Measurements from ENCODE around the gene MTA1. TPM values are rescaled to one million over a fixed set of nuclear protein-coding genes. Genes with fewer than 3 reads are reported as not detected.

MTA1 gene
- total and polyA plus RNA-seq, 4 donors = 3.7 to 28.1 (median 21.0) TPM

DNA sequence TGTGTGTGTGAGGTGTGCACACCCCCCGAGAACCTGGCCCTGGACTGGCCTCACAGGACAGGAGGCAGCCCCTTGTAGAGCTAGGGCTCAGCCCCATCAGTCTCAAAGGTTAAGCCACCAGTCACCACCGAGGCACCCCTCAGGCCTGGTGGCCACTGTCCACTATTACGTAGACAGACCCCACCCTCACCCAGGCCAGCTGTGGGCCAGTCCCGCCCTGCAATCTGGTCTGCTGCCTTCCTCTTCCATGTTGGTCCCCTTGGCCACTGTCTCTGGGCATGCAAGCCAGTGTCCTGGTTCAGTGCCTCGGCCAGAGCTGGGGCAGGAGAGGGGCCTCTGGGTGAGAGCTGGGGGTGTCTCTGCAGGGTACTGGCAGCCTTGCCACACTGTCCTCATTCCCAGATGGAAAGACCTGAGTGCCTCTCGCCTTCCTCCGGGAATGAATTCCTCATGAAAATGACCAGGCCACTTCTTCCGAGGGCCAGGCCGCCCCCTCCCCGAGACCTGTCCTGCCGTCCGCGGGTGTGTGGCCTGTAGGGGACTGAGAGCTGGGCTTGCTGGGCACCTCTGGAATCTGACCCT is 22.2 kb upstream of the MTA1 start:
- Histone ChIP-seq H3K9me3 (ENCODE audit: control insufficient read depth in 4 of 4, low read length in 3 of 4) (no peaks in the 10 kb centered on the region), H3K27me3 (ENCODE audit: control insufficient read depth in 4 of 4, insufficient read depth in 4 of 4, low read length in 3 of 4) (no peaks in the 10 kb centered on the region), H3K27ac (ENCODE audit: low read depth in 1 of 2, low read length in 2 of 2) (peak overlapping the region in 1 of 2 donors; percentile 82), H3K36me3 (ENCODE audit: control insufficient read depth in 4 of 4, insufficient read depth in 3 of 4, low read depth in 1 of 4, low read length in 3 of 4) (peaks cover 0 to 4% (median 2%) of the 10 kb centered on the region in 4 donors), H3K4me3 (ENCODE audit: low read depth in 1 of 3, low read length in 3 of 3) (peak overlapping the region in 2 of 3 donors; percentile 71 to 93), H3K4me1 (ENCODE audit: control insufficient read depth in 4 of 4, insufficient read depth in 4 of 4, low read length in 3 of 4) (peaks cover 5 to 16% (median 10%) of the 10 kb centered on the region in 4 donors), H3K9ac (ENCODE audit: low read depth in 1 of 2, low read length in 2 of 2) (no peak overlapping the region)
- no peak for TF ChIP-seq ATF3 (IDR thresholded peaks at IDR 0.05)
- TF ChIP-seq JUND (IDR thresholded peaks at IDR 0.05) = no peak
- no peak for TF ChIP-seq EGR1 (IDR thresholded peaks at IDR 0.05; ENCODE audit: low read depth in 2 of 2)
- TF ChIP-seq GABPA (IDR thresholded peaks at IDR 0.05 in 1 of 2, conservative IDR thresholded peaks at IDR 0.05 in 1 of 2) = no peak
- no peak for TF ChIP-seq YY1 (IDR thresholded peaks at IDR 0.05)
- TF ChIP-seq MAX (IDR thresholded peaks at IDR 0.05) = no peak
- no peak for TF ChIP-seq RAD21 (IDR thresholded peaks at IDR 0.05)
- TF ChIP-seq FOXA2 (IDR thresholded peaks at IDR 0.05) = no peak
- TF ChIP-seq ZBTB33 (IDR thresholded peaks at IDR 0.05) = no peak
- no peak for TF ChIP-seq RXRA (IDR thresholded peaks at IDR 0.05)
- TF ChIP-seq, protein P1, sequence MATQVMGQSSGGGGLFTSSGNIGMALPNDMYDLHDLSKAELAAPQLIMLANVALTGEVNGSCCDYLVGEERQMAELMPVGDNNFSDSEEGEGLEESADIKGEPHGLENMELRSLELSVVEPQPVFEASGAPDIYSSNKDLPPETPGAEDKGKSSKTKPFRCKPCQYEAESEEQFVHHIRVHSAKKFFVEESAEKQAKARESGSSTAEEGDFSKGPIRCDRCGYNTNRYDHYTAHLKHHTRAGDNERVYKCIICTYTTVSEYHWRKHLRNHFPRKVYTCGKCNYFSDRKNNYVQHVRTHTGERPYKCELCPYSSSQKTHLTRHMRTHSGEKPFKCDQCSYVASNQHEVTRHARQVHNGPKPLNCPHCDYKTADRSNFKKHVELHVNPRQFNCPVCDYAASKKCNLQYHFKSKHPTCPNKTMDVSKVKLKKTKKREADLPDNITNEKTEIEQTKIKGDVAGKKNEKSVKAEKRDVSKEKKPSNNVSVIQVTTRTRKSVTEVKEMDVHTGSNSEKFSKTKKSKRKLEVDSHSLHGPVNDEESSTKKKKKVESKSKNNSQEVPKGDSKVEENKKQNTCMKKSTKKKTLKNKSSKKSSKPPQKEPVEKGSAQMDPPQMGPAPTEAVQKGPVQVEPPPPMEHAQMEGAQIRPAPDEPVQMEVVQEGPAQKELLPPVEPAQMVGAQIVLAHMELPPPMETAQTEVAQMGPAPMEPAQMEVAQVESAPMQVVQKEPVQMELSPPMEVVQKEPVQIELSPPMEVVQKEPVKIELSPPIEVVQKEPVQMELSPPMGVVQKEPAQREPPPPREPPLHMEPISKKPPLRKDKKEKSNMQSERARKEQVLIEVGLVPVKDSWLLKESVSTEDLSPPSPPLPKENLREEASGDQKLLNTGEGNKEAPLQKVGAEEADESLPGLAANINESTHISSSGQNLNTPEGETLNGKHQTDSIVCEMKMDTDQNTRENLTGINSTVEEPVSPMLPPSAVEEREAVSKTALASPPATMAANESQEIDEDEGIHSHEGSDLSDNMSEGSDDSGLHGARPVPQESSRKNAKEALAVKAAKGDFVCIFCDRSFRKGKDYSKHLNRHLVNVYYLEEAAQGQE (IDR thresholded peaks at IDR 0.05) = no peak
- TF ChIP-seq FOXA1 (IDR thresholded peaks at IDR 0.05) = no peak
- 92% methylated on average over 13 of the region's 13 CpGs for WGBS
- DNase-seq (ENCODE audit: low spot score) = no peak

DNA sequence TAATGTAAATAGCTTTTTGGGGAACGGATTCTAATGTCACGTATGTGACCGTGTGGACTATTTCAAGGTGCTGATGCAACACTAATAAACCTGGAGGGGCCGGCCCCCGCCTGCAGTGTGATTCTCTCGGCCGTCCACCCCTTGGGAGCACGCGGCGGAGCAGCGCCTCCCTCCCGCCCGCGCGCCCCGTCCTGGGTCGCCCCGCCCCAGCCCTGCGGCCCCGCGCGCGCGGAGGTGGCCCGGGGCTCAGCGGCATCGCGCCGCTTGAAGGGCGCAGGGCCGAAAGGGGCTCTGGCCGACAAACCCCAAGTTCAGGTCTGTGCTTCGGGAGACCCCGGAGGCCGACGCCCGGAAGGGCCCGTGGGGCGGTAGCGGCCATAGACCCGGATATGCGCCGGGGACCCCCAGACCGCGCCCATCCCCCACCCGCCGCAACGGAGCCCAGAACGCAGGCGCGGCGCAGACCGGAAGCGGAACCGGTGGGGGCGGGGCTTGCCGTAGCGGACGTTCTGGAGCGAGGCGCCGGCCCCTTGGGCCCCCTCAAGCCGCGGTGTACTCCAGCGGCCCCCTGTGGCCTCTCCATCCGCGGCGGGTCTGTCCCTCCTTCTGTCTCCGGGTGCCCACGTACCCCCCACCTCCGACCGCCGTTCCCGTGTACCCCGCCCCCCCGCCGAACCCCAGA is 21.4 kb upstream of the MTA1 start, which contains the start of gene TEX22:
Gene TEX22, plus strand, starts transcription at position 495 of the 682 bp plus-strand sequence. CDS start 803 bp downstream, outside the sequence.
- DNase-seq (ENCODE audit: low spot score) = peak; percentile 96
- Histone ChIP-seq H3K36me3 (ENCODE audit: control insufficient read depth in 4 of 4, insufficient read depth in 3 of 4, low read depth in 1 of 4, low read length in 3 of 4) (peaks cover 0 to 4% (median 2%) of the 10 kb centered on the region in 4 donors), H3K27ac (ENCODE audit: low read depth in 1 of 2, low read length in 2 of 2) (peak within 1 kb of the TSS; percentile 40 to 82), H3K9me3 (ENCODE audit: control insufficient read depth in 4 of 4, low read length in 3 of 4) (no peaks in the 10 kb centered on the region), H3K9ac (ENCODE audit: low read depth in 1 of 2, low read length in 2 of 2) (peak within 1 kb of the TSS; percentile 43 to 45), H3K27me3 (ENCODE audit: control insufficient read depth in 4 of 4, insufficient read depth in 4 of 4, low read length in 3 of 4) (no peaks in the 10 kb centered on the region), H3K4me3 (ENCODE audit: low read depth in 1 of 3, low read length in 3 of 3) (peak within 1 kb of the TSS; percentile 71 to 93 (median 90)), H3K4me1 (ENCODE audit: control insufficient read depth in 4 of 4, insufficient read depth in 4 of 4, low read length in 3 of 4) (peaks cover 5 to 16% (median 10%) of the 10 kb centered on the region in 4 donors)
- TF ChIP-seq ATF3 (IDR thresholded peaks at IDR 0.05) (no peak), GABPA (IDR thresholded peaks at IDR 0.05 in 1 of 2, conservative IDR thresholded peaks at IDR 0.05 in 1 of 2) (peak; percentile 63 to 90)
- under 1% methylated on average over 77 of the region's 77 CpGs for WGBS
